ENCODE results near the gene MARK1. TPM values are rescaled to one million over a fixed set of nuclear protein-coding genes. Genes with fewer than 3 reads are reported as not detected.

MARK1 gene
- total and polyA plus RNA-seq, 9 of the 15 experiments (the other 6 are each of a cell fraction or from before 2014, with no cell fraction given): not detected

- H3K27ac ChIP-seq (ENCODE audit: extremely low read depth, low read depth, low read length): no peak overlapping the region
- H3K4me2 ChIP-seq (ENCODE audit: insufficient read depth, low read length): no peak overlapping the region
- DNase-seq (ENCODE audit: extremely low read depth in 1 of 4, low spot score in 3 of 4) (no peak), ATAC-seq (no peak), FAIRE-seq (no peak)
- BruUV-seq (replicated peaks): no TSS peak
- H3K27me3 ChIP-seq (ENCODE audit: control insufficient read depth in 2 of 2, insufficient read depth in 2 of 2, low read length in 2 of 2): peaks cover 4 to 36% of the 10 kb centered on the region in 2 experiments; a peak in 3 of 5 replicates
- H3K9ac ChIP-seq (ENCODE audit: insufficient read depth in 1 of 2, low read depth in 2 of 2, low read length in 2 of 2): no peak overlapping the region
- intact Hi-C loops (cut with micrococcal nuclease): no loop called here
- H3K79me2 ChIP-seq (ENCODE audit: control insufficient read depth, insufficient read depth, low read length): no peaks in the 10 kb centered on the region
- H3K4me1 ChIP-seq (replicated peaks in 1 of 2; ENCODE audit: control insufficient read depth in 2 of 2, insufficient read depth in 2 of 2, low read length in 2 of 2): no peaks in the 10 kb centered on the region
- in situ Hi-C loops (cut with MboI): no loop called here
- no peaks in the 10 kb centered on the region for H3K36me3 ChIP-seq (ENCODE audit: control insufficient read depth, insufficient read depth, low read length)
- CTCF ChIA-PET (ENCODE audit: low intra/inter-chr PET ratio): no interaction called here
- H3K9me1 ChIP-seq (ENCODE audit: control insufficient read depth, insufficient read depth, low read length): no peaks in the 10 kb centered on the region
- no peak overlapping the region for H2AFZ ChIP-seq (ENCODE audit: low read depth, low read length)
- H4K20me1 ChIP-seq (replicated peaks; ENCODE audit: control insufficient read depth, insufficient read depth, low read length): no peaks in the 10 kb centered on the region
- no peak overlapping the region for H3K4me3 ChIP-seq
- no peaks in the 10 kb centered on the region for H3K9me3 ChIP-seq (replicated peaks; ENCODE audit: control insufficient read depth, insufficient read depth, low read depth, low read length)
- POLR2A ChIA-PET: interaction anchor here (1.4 kb wide), 1 partner anchor 9 kb away, joined by 5 read pairs; no protein-coding TSS in a partner anchor
- 2% methylated on average over 5 of the region's 5 CpGs for WGBS (ENCODE audit: insufficient coverage, low coverage, missing lambda C conversion rate)
- TF ChIP-seq HCFC1 (IDR thresholded peaks at IDR 0.05; ENCODE audit: low read depth, low read length) (no peak), ZNF263 (CRISPR knock-in tag; IDR thresholded peaks at IDR 0.05; ENCODE audit: borderline replicate concordance) (no peak), AFF1 (IDR thresholded peaks at IDR 0.05; ENCODE audit: low read depth in 1 of 2, partially characterized antibody in 2 of 2) (no peak), GTF2E2 (tag; IDR thresholded peaks at IDR 0.05) (no peak), ZBTB43 (CRISPR knock-in tag; IDR thresholded peaks at IDR 0.05) (no peak), BRF2 (IDR thresholded peaks at IDR 0.05; ENCODE audit: borderline replicate concordance, insufficient read depth, insufficient read length) (no peak), KDM2B (CRISPR knock-in tag; IDR thresholded peaks at IDR 0.05) (no peak), ZBTB11 (CRISPR knock-in tag; IDR thresholded peaks at IDR 0.05) (no peak), KAT2B (IDR thresholded peaks at IDR 0.05; ENCODE audit: low read depth, low read length) (no peak), THRAP3 (IDR thresholded peaks at IDR 0.05; ENCODE audit: borderline replicate concordance) (no peak), KAT7 (CRISPR knock-in tag; IDR thresholded peaks at IDR 0.05; ENCODE audit: borderline replicate concordance) (no peak)
Measured at GRCh38 chr1:220702733-220703270, 174.9 kb downstream of the MARK1 start.

Data from K562 (cell line).